Left lung (tissue), 10 donors: ENCODE results near the gene PDIA2. TPM values are rescaled to one million over a fixed set of nuclear protein-coding genes. Genes with fewer than 3 reads are reported as not detected.

Source experiments
- ATAC-seq: fragments of 200-7000 bp; cut with Tn5 transposase; one replicate; pipeline ENCODE4 v1.9.1; 2020; ENCODE audit warnings: moderate library complexity
- DNase-seq, 4 donors: peaks; one replicate each; pipeline ENCODE4 v3.0.0-alpha.2; 2013 to 2020
- H3K27ac ChIP-seq, 2 donors: fragments of 200-600 bp; sonication (generic) in 1 of 2; one replicate each; pipeline versions ENCODE4 v1.5.0 to v1.8.0; 2020 to 2021
- H3K27me3 ChIP-seq, 2 donors: fragments of 200-600 bp; sonication (generic) in 1 of 2; one replicate each; pipeline versions ENCODE4 v1.5.0 to v1.8.0; 2020 to 2021
- H3K36me3 ChIP-seq, 2 donors: fragments of 200-600 bp; sonication (generic) in 1 of 2; one replicate each; pipeline versions ENCODE4 v1.5.0 to v1.8.0; 2020 to 2021
- H3K4me1 ChIP-seq, 2 donors: fragments of 200-600 bp; one replicate each; pipeline ENCODE4 v1.8.0; 2021
- H3K4me3 ChIP-seq, 2 donors: fragments of 200-600 bp; sonication (generic) in 1 of 2; one replicate each; pipeline versions ENCODE4 v1.5.0 to v1.8.0; 2020 to 2021; ENCODE audit warnings: mild to moderate bottlenecking in 1 of 2
- H3K9me3 ChIP-seq, 2 donors: fragments of 200-600 bp; sonication (generic) in 1 of 2; one replicate each; pipeline versions ENCODE4 v1.5.0 to v1.8.0; 2020 to 2021
- intact Hi-C, 2 donors: fragments of 100-400 bp; cut with DNase I; formaldehyde crosslinking; loops; one replicate each; pipeline versions ENCODE4 v1.11.2 to v1.14.2; 2022
- polyA plus RNA-seq, 6 donors: library from polyadenylated mRNA; unstranded; fragments of 120-200 nt; gene quantifications; one replicate each; pipeline ENCODE4 v1.2.1, GENCODE V29; 2013; ENCODE audit not compliant: insufficient read length in 6 of 6
- total RNA-seq, 2 donors: library from RNA; stranded (reverse); fragmentation: NEBNext Ultra II Directional; extraction: Animal tissue kit (Norgen Biotek cat#: 25700); gene quantifications; one replicate each; pipeline ENCODE4 v1.2.1, GENCODE V29; 2021
- TF ChIP-seq, protein P1 (sequence below), 2 donors: fragments of 200-600 bp; sonication (generic) in 1 of 2; IDR thresholded peaks; one replicate each; pipeline versions ENCODE4 v1.5.0 to v1.8.0; 2021; ENCODE audit warnings: antibody characterized with exemption in 2 of 2
- donor health status: DM: no; HTN: yes; CAD: no.
- donor health status: DM: no; HTN: no; CAD: no.

PDIA2 gene
- total and polyA plus RNA-seq, 8 donors = 0.29 to 1.2 (median 0.57) TPM

DNA sequence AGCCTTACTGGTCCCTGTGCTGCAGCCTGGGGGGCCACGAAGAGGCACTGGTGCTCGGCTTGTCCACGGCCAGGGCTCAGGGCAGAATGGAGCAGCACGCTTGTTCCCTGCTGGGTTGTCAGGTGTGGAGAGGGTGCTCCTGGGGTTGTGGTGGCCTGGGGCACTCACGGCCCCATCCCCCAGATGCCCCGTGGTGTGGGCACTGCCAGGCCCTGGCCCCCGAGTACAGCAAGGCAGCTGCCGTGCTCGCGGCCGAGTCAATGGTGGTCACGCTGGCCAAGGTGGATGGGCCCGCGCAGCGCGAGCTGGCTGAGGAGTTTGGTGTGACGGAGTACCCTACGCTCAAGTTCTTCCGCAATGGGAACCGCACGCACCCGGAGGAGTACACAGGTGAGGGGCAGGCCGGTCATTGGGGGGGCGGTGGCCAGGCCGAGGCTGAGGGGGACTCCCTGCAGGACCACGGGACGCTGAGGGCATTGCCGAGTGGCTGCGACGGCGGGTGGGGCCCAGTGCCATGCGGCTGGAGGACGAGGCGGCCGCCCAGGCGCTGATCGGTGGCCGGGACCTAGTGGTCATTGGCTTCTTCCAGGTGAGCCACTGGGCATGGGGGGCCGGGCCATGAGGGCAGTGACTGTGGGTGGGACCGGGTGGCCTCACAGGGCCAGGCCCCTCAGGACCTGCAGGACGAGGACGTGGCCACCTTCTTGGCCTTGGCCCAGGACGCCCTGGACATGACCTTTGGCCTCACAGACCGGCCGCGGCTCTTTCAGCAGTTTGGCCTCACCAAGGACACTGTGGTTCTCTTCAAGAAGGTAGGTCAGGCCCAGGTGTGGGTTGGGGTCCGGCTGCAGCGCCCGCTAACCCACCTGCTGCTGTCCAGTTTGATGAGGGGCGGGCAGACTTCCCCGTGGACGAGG is 1.5 kb downstream of the PDIA2 start:
- ATAC-seq (no peak), DNase-seq (no peak)
- Histone ChIP-seq H3K9me3 (no peaks in the 10 kb centered on the region), H3K4me1 (peaks cover 6 to 9% of the 10 kb centered on the region in 2 donors), H3K36me3 (peaks cover 0 to 32% of the 10 kb centered on the region in 2 donors), H3K27me3 (peaks cover 17 to 39% of the 10 kb centered on the region in 2 donors), H3K27ac (no peak overlapping the region), H3K4me3 (no peak overlapping the region)
- intact Hi-C loops = no loop called here
- TF ChIP-seq, protein P1, sequence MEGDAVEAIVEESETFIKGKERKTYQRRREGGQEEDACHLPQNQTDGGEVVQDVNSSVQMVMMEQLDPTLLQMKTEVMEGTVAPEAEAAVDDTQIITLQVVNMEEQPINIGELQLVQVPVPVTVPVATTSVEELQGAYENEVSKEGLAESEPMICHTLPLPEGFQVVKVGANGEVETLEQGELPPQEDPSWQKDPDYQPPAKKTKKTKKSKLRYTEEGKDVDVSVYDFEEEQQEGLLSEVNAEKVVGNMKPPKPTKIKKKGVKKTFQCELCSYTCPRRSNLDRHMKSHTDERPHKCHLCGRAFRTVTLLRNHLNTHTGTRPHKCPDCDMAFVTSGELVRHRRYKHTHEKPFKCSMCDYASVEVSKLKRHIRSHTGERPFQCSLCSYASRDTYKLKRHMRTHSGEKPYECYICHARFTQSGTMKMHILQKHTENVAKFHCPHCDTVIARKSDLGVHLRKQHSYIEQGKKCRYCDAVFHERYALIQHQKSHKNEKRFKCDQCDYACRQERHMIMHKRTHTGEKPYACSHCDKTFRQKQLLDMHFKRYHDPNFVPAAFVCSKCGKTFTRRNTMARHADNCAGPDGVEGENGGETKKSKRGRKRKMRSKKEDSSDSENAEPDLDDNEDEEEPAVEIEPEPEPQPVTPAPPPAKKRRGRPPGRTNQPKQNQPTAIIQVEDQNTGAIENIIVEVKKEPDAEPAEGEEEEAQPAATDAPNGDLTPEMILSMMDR (IDR thresholded peaks at IDR 0.05) = no peak

DNA sequence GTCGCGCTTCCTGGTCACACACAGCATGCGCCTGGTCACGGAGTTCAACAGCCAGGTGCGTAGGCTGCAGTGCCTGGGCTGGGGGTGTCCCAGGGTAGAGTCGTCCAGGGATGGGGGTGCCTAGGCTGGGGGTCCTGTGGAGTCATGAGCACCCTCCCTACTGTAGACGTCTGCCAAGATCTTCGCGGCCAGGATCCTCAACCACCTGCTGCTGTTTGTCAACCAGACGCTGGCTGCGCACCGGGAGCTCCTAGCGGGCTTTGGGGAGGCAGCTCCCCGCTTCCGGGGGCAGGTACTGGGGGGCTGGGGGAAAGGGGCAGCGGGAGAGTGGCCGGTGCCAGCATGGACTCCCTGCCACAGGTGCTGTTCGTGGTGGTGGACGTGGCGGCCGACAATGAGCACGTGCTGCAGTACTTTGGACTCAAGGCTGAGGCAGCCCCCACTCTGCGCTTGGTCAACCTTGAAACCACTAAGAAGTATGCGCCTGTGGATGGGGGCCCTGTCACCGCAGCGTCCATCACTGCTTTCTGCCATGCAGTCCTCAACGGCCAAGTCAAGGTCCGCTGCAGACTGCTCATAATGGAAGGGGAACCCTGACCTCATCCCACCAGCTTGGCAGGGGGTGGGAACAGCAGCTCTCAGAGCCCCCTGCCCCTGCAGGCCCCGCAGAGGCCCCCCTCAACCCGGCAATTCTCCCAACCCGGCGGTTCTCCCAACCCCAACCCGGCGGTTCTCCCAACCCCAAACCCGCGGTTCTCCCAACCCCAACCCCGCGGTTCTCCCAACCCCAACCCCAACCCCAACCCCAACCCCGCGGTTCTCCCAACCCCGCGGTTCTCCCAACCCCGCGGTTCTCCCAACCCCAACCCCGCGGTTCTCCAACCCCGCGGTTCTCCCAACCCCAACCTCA is 2.4 kb downstream of the PDIA2 start:
- no peak overlapping the region for H3K27ac ChIP-seq
- peaks cover 0 to 41% of the 10 kb centered on the region in 2 donors for H3K36me3 ChIP-seq
- H3K27me3 ChIP-seq = peaks cover 13 to 31% of the 10 kb centered on the region in 2 donors
- peaks cover 6% of the 10 kb centered on the region in 2 donors for H3K4me1 ChIP-seq
- no peak overlapping the region for H3K4me3 ChIP-seq
- intact Hi-C loops = no loop called here
- no peaks in the 10 kb centered on the region for H3K9me3 ChIP-seq
- TF ChIP-seq, protein P1 (IDR thresholded peaks at IDR 0.05) = no peak
- DNase-seq = peak in 1 of 4 donors; percentile 72
- no peak for ATAC-seq

DNA sequence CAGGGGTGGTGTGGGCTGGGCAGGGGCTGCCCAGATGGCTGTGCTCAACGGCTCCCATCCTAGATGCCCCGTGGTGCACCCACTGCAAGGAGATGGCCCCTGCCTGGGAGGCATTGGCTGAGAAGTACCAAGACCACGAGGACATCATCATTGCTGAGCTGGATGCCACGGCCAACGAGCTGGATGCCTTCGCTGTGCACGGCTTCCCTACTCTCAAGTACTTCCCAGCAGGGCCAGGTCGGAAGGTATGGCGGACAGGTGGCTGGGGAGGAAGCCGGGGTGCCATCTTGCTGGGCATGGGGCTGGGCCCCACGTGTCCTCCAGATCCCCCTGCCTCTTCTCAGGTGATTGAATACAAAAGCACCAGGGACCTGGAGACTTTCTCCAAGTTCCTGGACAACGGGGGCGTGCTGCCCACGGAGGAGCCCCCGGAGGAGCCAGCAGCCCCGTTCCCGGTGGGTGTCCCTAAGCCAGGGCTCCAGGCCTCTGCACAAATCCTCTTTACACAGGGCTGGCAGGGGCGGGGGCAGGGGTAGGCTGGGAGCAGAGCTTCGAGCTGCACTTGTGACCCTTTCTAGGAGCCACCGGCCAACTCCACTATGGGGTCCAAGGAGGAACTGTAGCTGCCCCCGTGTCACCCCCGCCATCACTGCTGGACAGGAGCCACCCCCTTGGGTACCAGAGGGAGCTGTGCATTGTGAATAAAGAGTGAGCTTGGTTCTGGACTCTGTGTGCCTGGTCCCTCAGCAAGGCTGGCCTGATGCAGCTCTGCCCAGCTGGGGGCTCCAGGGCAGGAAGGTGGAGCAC is 3.7 kb downstream of the PDIA2 start:
- DNase-seq = no peak
- H3K27ac ChIP-seq = no peak overlapping the region
- ATAC-seq = no peak
- H3K4me1 ChIP-seq = no peaks in the 10 kb centered on the region
- H3K27me3 ChIP-seq = peaks cover 1 to 19% of the 10 kb centered on the region in 2 donors
- intact Hi-C loops = no loop called here
- no peak overlapping the region for H3K4me3 ChIP-seq
- TF ChIP-seq, protein P1 (IDR thresholded peaks at IDR 0.05) = no peak
- no peaks in the 10 kb centered on the region for H3K9me3 ChIP-seq
- H3K36me3 ChIP-seq = peaks cover 0 to 54% of the 10 kb centered on the region in 2 donors

DNA sequence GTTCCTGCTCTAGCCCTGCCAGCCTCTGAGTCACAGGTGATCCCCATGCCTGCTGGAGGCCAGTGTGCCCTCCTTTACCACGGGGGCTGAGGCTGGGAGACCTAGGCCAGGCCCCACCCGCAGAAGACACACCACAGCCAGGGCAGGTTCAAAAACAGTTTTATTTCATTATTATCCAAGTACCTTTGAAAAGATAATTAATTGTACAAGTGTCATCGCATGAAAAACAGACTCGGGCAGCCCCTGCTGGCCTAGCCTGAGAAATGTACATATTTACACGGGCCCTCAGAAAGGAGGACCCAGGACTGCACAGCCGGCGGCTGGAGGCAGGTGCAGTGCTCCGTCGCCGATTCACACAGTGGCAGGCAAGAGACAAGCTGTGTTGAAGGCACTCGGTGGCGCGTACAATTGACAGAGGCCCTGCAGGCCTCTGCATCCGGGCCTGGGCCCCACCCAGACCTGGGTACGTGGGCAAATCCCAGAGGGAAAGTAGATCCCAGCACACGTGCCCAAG is 4.4 kb downstream of the PDIA2 start:
- no peak for DNase-seq
- H3K27ac ChIP-seq = no peak overlapping the region
- no peak overlapping the region for H3K4me3 ChIP-seq
- H3K36me3 ChIP-seq = peaks cover 0 to 61% of the 10 kb centered on the region in 2 donors
- H3K4me1 ChIP-seq = no peaks in the 10 kb centered on the region
- no peak for ATAC-seq
- H3K9me3 ChIP-seq = no peaks in the 10 kb centered on the region
- TF ChIP-seq, protein P1 (IDR thresholded peaks at IDR 0.05) = no peak
- peaks cover 0 to 12% of the 10 kb centered on the region in 2 donors for H3K27me3 ChIP-seq
- intact Hi-C loops = no loop called here
